Right atrium auricular region (tissue), 2 donors: Measurements from ENCODE around the gene LPCAT4. TPM values are rescaled to one million over a fixed set of nuclear protein-coding genes. Genes with fewer than 3 reads are reported as not detected.
A peak's percentile ranks its signal among the peaks of the same experiment; 100 is the strongest.

ENCODE experiments used
- DNase-seq: peaks from one replicate; pipeline ENCODE4 v3.0.0-alpha.2; 2019; ENCODE audit warnings: low spot score
- H3K27ac ChIP-seq, 2 donors: fragments of 200-600 bp; sonication (generic); 1 replicate in 1 of 2; 2 replicates in 1 of 2; pipeline ENCODE4 v1.5.1; 2016 to 2019
- H3K27me3 ChIP-seq, 2 donors: fragments of 200-600 bp; sonication (generic); one replicate each; pipeline versions ENCODE4 v1.5.1 to v1.6.0; 2017 to 2019
- H3K36me3 ChIP-seq: fragments of 200-600 bp; sonication (generic); one replicate; pipeline ENCODE4 v1.5.1; 2016
- H3K4me1 ChIP-seq, 2 donors: fragments of 200-600 bp; sonication (generic); one replicate each; pipeline versions ENCODE4 v1.5.1 to v1.6.0; 2017 to 2019
- H3K4me3 ChIP-seq, 2 donors: fragments of 200-600 bp; sonication (generic); 1 replicate in 1 of 2; 2 replicates in 1 of 2; pipeline ENCODE4 v1.5.1; 2017 to 2019; ENCODE audit warnings: mild to moderate bottlenecking in 1 of 2, moderate library complexity in 1 of 2
- H3K9me3 ChIP-seq, 2 donors: fragments of 200-600 bp; sonication (generic); one replicate each; pipeline ENCODE4 v1.5.1; 2019
- total RNA-seq, 2 donors: library from RNA; depleted of rRNA; stranded (reverse); fragments of >200 nt; gene quantifications; one replicate each; pipeline ENCODE4 v1.1.0, GENCODE V29; 2016
- TF ChIP-seq, protein P1 (sequence below), 2 donors: fragments of 200-600 bp; sonication (generic); IDR thresholded peaks; one replicate each; pipeline ENCODE4 v1.5.1; 2019; ENCODE audit warnings: antibody characterized with exemption in 2 of 2

LPCAT4 gene
- total RNA-seq, 2 donors from 2014 or later: 9.2 to 17.5 TPM

DNA sequence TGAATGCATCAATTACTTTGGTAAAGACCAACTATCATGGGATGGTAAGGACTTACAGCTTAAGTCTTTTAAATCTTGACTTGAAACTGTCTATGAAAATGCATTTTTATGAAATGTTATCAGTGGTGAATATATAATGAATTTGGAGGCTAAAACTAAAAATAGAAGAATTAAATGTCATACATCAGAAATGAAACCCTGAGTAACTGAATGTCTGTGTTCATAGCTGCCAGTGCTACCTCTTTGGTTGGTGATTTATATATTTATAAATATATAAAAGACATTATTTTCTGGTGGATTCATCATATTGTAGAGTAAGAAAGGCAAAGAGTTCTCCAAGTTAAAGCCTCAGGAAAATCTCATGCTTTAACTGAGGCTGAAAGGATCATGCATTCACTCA, 41.6 kb downstream of the LPCAT4 start:
- Histone ChIP-seq H3K4me1 (no peaks in the 10 kb centered on the region), H3K27ac (no peak overlapping the region)

DNA sequence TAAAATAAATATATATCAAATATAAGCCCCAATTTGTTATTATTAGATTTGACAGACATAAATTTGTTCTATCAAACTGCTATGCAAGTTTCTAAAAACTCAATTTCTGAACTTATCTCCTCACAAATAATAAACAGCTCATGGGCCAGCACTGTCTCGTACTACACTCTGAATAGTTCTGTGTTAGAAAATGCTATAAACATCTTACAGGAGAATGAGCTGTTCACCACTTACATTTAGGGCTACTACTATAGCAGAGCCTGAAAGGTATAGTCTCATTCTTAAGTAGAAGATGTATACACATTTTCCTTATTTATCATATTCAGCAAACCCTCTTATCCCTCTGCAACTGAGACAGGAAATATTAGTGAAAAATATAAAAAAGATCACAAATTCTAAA, 42.1 kb downstream of the LPCAT4 start:
- Histone ChIP-seq H3K9me3 (no peaks in the 10 kb centered on the region), H3K27ac (no peak overlapping the region), H3K4me3 (no peak overlapping the region), H3K36me3 (no peaks in the 10 kb centered on the region), H3K4me1 (no peaks in the 10 kb centered on the region), H3K27me3 (no peaks in the 10 kb centered on the region)
- DNase-seq: no peak
- TF ChIP-seq, protein P1, sequence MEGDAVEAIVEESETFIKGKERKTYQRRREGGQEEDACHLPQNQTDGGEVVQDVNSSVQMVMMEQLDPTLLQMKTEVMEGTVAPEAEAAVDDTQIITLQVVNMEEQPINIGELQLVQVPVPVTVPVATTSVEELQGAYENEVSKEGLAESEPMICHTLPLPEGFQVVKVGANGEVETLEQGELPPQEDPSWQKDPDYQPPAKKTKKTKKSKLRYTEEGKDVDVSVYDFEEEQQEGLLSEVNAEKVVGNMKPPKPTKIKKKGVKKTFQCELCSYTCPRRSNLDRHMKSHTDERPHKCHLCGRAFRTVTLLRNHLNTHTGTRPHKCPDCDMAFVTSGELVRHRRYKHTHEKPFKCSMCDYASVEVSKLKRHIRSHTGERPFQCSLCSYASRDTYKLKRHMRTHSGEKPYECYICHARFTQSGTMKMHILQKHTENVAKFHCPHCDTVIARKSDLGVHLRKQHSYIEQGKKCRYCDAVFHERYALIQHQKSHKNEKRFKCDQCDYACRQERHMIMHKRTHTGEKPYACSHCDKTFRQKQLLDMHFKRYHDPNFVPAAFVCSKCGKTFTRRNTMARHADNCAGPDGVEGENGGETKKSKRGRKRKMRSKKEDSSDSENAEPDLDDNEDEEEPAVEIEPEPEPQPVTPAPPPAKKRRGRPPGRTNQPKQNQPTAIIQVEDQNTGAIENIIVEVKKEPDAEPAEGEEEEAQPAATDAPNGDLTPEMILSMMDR (IDR thresholded peaks at IDR 0.05): no peak

More for the DNA sequence above, 41.6 kb downstream of the LPCAT4 start:
- DNase-seq: no peak
- H3K27me3 ChIP-seq: no peaks in the 10 kb centered on the region
- TF ChIP-seq, protein P1 (IDR thresholded peaks at IDR 0.05): no peak
- H3K4me3 ChIP-seq: no peak overlapping the region
- H3K9me3 ChIP-seq: no peaks in the 10 kb centered on the region
- H3K36me3 ChIP-seq: no peaks in the 10 kb centered on the region

DNA sequence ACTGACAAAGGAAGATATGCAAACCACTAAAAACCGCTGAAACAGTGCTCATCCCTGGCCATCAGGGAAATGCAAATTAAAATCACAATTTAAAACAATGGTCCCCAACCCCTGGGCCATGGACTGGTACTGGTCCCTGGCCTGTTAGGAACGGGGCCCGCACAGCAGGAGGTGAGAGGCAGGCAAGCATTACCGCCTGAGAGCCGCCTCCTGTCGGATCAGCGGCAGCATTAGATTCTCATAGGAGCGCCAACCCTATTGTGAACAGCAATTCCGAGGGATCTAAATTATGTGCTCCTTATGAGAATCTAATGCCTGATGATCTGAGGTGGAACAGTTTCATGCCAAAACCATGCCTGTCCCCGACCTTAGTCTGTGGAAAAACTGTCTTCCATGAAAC, 43.8 kb downstream of the LPCAT4 start:
- H3K4me1 ChIP-seq: peaks cover 0 to 4% of the 10 kb centered on the region in 2 donors
- no peaks in the 10 kb centered on the region for H3K9me3 ChIP-seq
- H3K36me3 ChIP-seq: no peaks in the 10 kb centered on the region
- TF ChIP-seq, protein P1 (IDR thresholded peaks at IDR 0.05): no peak
- no peaks in the 10 kb centered on the region for H3K27me3 ChIP-seq
- no peak for DNase-seq
- H3K4me3 ChIP-seq: no peak overlapping the region
- no peak overlapping the region for H3K27ac ChIP-seq

DNA sequence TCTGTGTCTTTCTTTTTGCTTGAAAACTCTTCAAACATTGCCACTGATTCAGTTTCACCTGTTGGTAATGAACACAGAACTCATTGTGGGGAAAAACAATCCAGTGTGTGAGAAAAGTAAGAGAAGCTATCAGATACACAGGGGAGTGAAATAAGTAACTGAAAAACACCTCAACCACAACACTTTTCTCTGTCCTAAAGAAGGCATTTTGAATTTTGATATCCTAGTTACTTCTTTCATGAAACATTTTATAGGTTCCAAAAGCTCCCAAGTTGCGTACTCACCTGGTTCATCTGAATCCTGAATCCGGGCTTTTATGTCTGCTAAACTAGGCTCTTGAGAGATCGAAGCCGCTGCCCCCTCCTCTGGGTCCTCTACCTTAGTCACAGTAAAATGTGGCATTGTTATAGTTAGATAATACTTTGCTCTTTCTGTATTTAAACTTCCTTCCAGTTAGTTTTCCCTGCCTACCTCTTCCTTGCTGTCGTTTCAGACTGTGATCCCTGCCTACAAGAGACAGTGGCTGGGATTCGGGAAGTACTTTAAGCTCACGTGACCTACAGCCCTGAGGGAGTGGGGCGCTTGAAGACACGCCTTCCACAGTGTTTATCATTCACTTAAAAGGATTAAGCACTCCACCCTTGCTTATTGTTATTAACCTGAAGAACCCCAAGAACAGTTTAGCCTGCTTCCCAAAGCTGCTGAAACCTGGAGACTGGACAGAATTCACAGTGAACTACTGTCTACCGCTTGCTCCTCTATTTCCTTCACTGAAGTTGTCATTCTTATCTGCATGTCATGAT, 48.5 kb downstream of the LPCAT4 start:
- Histone ChIP-seq H3K36me3 (no peaks in the 10 kb centered on the region), H3K27me3 (no peaks in the 10 kb centered on the region), H3K9me3 (no peaks in the 10 kb centered on the region), H3K27ac (peak overlapping the region; percentile 25 to 71), H3K4me3 (peak overlapping the region; percentile 41 to 55), H3K4me1 (peaks cover 0 to 22% of the 10 kb centered on the region in 2 donors)
- peak; percentile 83 for DNase-seq
- TF ChIP-seq, protein P1 (IDR thresholded peaks at IDR 0.05): no peak

DNA sequence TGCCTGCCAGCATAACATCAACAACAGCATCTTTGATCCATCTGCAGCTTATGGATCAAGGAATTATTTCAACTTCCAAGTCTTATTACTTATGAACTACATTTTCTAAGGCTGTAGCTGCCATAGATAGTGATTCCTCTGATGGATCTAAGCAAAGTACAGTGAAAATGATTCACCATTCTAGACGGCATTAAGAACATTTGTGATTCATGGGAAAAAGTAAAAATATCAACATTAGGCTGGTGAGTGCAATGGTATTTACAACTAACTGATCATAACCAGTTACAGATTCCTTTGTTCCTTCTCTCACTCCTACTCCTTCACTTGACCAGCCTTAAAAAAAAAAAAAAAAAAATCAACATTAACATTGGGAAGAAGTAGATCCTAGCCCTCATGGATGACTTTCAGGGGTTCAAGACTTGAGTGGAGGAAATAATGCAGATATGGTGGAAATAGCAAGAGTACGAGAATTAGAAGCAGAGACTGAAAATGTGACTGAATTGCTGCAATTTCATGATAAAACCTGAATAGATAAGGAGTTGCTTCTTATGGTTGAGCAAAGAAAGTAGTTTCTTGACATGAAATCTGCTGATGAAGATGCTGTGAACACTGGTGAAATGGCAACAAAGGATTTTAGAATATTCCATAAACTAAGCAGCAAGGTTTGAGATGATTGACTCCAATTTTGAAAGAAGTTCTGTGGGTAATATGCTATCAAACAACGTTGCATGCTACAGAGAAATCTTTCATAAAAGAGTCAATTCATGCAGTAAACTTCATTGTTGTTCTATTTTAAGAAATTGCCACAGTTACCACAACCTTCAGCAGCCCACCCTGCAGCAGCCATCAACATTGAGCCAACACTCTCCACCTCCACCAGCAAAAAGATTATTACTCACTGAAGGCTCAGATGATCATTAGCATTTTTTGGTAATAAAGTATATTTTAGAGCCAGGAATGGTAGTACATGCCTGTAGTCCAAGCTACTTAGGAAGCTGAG, 52.2 kb downstream of the LPCAT4 start:
- H3K9me3 ChIP-seq: no peaks in the 10 kb centered on the region
- peaks cover 0 to 22% of the 10 kb centered on the region in 2 donors for H3K4me1 ChIP-seq
- no peak for DNase-seq
- no peak overlapping the region for H3K27ac ChIP-seq
- TF ChIP-seq, protein P1 (IDR thresholded peaks at IDR 0.05): no peak
- no peaks in the 10 kb centered on the region for H3K27me3 ChIP-seq
- no peaks in the 10 kb centered on the region for H3K36me3 ChIP-seq
- no peak overlapping the region for H3K4me3 ChIP-seq
